ENCODE measurements around the gene THOC7. TPM values are rescaled to one million over a fixed set of nuclear protein-coding genes. Genes with fewer than 3 reads are reported as not detected.

THOC7 gene
- total RNA-seq, result 10 to 100 TPM; 30.3 to 35.8 (median 32.5) TPM
- 58.6 TPM for total RNA-seq (2013)

- Mint-ChIP-seq H3K27me3 (ENCODE audit: low read depth in 2 of 2) (no peaks in the 10 kb centered on the region), H3K36me3 (no peaks in the 10 kb centered on the region), H3K4me3 (peak within 1 kb of the TSS; percentile 93), H3K27ac (peak within 1 kb of the TSS; percentile 89 to 90), H3K4me1 (peaks cover 45 to 46% of the 10 kb centered on the region in 2 donors), H3K9me3 (no peaks in the 10 kb centered on the region)
- WGBS (ENCODE audit: insufficient coverage), result under 1% methylated on average over 98 of the region's 98 CpGs
- Histone ChIP-seq H3K4me1 (ENCODE audit: control insufficient read depth, insufficient read depth, low read length) (peaks cover 17% of the 10 kb centered on the region), H3K27me3 (ENCODE audit: control insufficient read depth, insufficient read depth, low read length) (no peaks in the 10 kb centered on the region), H3K27ac (ENCODE audit: low read length) (peak within 1 kb of the TSS; percentile 65), H3K9me3 (ENCODE audit: control insufficient read depth, insufficient read depth, low read length) (no peaks in the 10 kb centered on the region), H3K4me3 (ENCODE audit: low read length) (peak within 1 kb of the TSS; percentile 61), H3K36me3 (ENCODE audit: control insufficient read depth, insufficient read depth, low read length) (peaks cover 2% of the 10 kb centered on the region)
- intact Hi-C loops (cut with micrococcal nuclease), result loop anchor here (1.0 to 5.0 kb wide), 3 partner anchors 49 to 159 kb away; partner anchors contain the start of genes PSMD6 and SCAANT1
- ATAC-seq, result peak; percentile 80 to 89 (median 88)
- no peak for TF ChIP-seq CTCF (IDR thresholded peaks at IDR 0.05)
- peak; percentile 71 to 83 for DNase-seq
Observed at GRCh38 chr3:63863150-63864007, at the start of gene THOC7, which contains the start of gene ATXN7. Gene THOC7 (minus strand): TSS chr3:63863805. CDS start chr3:63863790, 15 bp downstream. Gene ATXN7 (plus strand): TSS chr3:63863867. CDS start chr3:63912599, 48,732 bp downstream.

GRCh38 chr3:63912768-63913588 lies 49.4 kb upstream of the THOC7 start:
- H3K4me1 Mint-ChIP-seq, result peaks cover 45 to 56% of the 10 kb centered on the region in 2 donors
- intact Hi-C loops (cut with micrococcal nuclease), result loop anchor here (1.0 to 5.0 kb wide), 3 partner anchors 49 to 109 kb away; partner anchors contain the start of gene PSMD6
- peak; percentile 42 to 72 for DNase-seq

More at GRCh38 chr3:63912768-63913588, 49.4 kb upstream of the THOC7 start:
- Histone ChIP-seq H3K4me3 (ENCODE audit: low read length) (peak overlapping the region; percentile 31), H3K36me3 (ENCODE audit: control insufficient read depth, insufficient read depth, low read length) (peaks cover 17% of the 10 kb centered on the region), H3K27ac (ENCODE audit: low read length) (peak overlapping the region; percentile 54), H3K4me1 (ENCODE audit: control insufficient read depth, insufficient read depth, low read length) (peaks cover 15% of the 10 kb centered on the region), H3K27me3 (ENCODE audit: control insufficient read depth, insufficient read depth, low read length) (no peaks in the 10 kb centered on the region), H3K9me3 (ENCODE audit: control insufficient read depth, insufficient read depth, low read length) (no peaks in the 10 kb centered on the region)
- Mint-ChIP-seq H3K27ac (peak overlapping the region; percentile 90 to 96), H3K4me3 (peak overlapping the region; percentile 89), H3K27me3 (ENCODE audit: low read depth in 2 of 2) (no peaks in the 10 kb centered on the region), H3K9me3 (no peaks in the 10 kb centered on the region), H3K36me3 (no peaks in the 10 kb centered on the region)
- 24% methylated on average over 41 of the region's 46 CpGs for WGBS (ENCODE audit: insufficient coverage)
- ATAC-seq, result peak; percentile 32 to 57 (median 39)
- no peak for TF ChIP-seq CTCF (IDR thresholded peaks at IDR 0.05)

Data from natural killer cell (primary cell).